GM19438 (cell line): ENCODE data around the gene CA4.
"Not testable (repeated sequence)": the region's sequence is repeated elsewhere in the genome, so short reads cannot be mapped to it uniquely, and the experiment has no call there.

Source experiments
- ATAC-seq: cut with Tn5 transposase; IDR thresholded peaks from one replicate; pipeline ENCODE4 v1.9.1; 2021; ENCODE audit warnings: low read depth; ENCODE audit not compliant: unreplicated experiment

The CA4 gene

DNA sequence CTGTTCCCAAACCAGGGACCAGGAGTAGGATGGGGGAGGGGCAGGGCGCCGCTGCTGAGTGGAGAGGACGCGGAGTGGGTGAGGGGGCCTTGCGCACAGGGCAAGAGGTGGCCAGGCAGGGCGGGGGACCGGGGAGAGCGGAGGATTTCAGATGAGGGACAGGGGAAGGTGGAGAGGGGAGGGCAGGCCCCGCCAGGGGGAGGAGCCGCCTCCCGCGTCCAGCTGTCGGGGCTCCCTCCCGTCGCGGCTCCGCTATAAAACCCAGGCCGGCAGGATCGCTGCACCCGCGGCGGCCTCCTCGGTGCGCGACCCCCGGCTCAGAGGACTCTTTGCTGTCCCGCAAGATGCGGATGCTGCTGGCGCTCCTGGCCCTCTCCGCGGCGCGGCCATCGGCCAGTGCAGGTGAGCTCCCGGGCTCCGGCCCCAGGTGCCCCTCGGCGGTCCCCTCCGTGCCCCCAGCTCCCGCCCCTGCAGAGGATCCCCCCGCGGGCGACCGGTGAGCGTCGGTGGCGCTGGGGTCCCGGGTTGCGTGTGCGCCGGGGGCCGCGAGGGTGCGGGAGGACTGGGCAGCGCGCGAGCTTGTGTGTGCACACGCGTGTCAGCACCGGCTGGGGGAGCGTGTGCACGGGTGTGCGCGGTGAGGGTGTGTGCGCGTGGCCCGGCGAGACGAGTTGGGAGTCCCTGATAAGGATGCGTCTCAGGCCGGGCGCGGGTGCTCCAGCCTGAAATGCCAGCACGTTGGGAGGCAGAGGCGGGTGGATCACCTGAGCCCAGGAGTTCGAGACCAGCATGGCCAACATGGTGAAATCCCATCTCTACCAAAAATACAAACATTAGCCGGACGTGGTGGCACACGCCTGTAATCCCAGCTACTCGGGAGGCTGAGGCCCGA is at the start of gene CA4:
TSS of gene CA4 (plus strand) at position 283 of the 892 bp plus-strand sequence. CDS start at position 345, 62 bp downstream.
- no peak for ATAC-seq

DNA sequence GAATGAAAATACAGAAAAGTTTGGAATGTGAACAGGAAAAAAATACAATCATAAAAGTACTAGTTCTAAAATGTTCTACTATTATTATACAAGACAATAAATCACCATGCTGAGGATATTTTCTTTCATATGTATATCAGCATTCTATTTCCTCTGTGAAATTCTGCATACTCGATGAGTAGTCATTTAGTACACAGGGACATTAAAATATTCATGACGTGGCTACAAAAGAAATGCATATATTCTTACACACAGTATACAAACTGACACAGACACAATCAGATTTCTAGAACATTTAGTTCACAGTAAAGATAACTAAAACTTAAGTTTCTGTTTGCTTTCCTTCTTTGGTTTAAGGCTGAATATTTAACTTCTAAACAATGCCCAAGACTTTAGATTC is 49.2 kb upstream of the CA4 start:
- not testable (repeated sequence) for ATAC-seq

DNA sequence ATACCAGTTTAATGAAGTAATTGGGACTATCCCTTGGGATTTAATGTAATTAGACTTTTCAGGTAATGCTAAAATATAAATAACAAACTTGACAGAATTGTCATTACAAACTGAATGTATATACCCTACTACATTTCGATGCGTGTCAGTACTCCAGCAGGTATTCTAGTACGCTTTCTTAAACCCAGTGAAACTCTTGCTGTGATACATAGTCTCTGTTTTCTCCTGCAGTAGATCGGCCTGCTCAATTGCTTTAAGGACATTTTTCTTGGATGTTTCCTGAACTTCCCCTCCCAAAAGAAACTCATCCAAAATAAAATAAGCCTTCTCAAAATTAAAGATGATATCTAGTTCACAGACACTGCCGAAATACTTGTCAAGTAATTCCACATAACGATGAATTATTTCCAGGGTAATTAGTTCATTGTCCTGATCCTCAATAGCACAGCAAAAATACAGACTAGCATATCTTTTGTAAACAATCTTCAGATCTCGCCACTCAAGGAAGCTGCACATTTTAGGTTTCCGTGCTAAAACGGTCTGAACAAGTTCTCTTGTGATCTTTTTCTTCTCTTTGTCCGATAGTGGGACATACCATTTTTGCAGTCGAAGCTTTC is 47.6 kb upstream of the CA4 start:
- peak; percentile 29 for ATAC-seq

DNA sequence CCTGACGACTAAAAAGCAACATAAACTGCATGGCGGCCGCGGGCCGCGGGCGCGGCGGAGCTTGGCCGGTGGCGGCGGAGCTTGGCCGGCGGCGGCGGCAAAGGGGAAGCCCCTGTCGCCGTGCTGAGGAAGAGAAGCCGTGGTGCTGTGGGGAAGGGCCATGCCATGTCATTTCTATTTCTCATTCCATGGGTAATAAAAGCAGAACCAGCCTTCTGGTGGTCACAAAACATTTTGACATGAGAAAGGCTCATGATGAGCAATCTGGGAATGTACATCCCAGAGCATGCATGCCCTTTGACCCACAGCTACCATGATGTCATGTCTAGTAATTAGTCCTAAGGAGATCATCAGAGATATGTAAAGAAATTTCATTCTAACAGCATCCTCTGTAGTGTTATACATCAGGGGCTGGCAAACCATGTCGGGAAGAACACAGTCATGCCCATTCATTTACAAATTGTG is 47.1 kb upstream of the CA4 start:
- peak; percentile 74 for ATAC-seq

DNA sequence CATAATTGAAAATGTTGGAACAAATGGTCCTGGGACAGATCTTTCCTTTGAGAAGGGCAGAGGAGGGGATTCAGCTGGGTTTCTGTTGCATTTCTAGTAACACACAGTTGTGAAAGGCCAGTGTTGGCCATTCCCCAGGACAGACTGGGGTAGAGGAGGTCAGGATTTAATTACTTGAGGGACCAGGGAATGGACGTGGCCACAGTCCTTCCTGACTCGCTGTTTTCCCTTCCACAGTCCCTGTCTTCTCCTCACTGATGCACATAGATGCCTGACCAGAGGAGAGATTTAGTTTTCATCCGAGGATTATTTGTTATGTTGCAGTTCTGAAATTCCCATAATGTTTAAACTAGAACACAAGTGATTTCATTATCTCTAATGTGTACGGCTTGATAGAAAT is 45.8 kb upstream of the CA4 start:
- no peak for ATAC-seq

DNA sequence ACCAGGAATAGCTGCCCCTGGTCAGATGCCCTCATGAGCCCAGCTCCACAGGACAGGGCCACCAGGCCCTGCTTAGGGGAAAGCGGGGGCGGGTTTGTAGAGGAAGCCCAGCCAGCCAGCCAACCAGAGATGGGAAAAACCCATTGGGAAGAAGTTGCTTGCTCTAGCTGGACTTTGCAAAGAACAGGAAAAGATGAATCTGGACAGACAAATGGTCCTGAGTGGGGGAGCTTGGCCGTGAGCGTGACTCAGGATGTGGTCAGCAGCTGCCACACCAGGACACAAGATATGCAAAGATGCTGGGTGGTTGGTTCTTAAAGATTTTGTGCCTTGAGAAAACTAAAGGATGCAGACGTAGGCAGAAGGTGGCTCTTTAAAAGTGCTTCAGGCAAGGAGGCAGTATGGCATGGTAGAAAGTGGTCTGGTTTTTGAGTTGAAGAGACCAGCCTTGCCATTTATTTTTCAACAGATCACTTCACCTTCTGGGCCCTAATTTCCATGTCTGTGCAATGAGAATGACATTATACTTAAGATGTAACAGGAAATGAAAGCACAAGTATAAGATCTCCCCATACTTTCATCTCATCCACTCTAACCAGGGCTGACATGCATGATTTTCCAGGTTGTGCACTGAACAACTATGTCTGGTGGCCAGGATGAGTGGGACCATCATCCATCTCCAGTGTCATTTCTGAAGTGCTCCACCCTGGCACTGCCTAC is 43.3 kb upstream of the CA4 start:
- ATAC-seq = no peak

DNA sequence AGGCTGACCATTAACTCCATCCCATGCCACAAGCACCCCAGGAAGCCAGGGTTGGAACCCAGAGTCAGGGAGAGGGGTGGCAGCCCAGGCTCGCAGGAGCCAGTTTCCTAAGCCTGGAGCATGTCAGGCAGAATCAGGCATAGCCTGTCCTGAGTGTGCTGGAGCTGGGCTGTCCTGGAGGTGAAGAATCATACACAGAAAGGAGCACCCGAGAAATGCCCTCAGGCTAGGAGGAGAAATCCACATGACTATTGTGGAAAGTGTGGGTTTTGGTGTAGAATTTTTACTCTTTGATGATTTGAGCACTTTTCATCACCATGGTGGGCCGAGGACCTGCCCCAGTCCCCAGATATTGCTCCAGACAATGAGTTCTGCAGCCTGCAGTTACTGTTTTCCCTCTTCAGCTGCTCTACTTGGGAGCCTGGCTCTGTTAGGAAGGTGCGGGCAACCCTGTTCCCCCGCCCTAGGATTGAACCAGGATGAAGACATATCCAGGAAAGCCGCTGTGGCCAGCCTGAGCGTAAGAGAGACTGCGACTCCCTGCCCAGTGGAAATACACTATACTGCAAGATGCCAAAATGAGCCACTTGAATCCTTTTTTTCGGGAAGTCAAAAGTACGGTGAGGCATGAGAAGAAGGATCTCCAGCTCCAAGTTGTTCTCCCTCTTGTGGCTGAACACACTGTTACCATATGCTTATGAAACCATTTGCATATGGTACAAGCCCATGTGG is 42.1 kb upstream of the CA4 start:
- no peak for ATAC-seq

DNA sequence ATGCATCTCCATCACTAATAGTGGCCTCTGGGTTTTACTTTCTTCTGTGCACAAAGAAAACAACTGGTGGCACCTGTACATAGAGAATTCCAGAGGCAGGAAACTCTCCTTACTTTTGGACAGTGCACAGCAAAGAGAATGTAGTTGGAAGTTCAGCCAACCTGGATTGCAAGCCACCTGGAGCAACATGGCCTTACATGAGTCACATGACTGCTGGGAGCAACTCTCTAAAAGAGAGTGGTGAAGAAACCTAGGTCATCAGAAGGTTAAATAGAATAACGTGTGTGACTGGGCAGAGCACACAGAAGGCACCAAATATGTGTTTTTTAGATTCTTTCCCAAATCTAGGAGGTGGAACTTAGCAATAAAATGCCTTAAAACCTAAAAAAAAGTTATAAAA is 41.5 kb upstream of the CA4 start:
- ATAC-seq = not testable (repeated sequence)

DNA sequence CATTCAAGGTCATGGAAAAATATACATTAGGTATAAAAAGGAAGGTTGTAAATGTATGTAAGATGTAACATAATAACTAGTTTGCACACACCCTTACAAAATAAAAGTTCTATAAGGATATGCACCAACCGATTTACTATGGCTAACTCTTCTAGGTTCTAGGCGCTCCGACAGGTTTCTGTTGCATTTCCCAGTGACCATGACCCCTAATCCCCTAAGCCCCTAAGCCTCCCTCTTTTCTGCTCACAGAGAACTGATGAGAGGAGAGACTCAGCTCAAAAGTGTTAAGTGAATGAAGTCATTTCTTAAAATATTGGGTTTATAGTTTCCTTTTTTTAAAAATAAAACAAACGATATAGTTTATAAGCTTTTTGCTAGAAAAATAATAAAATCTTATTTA is 41.1 kb upstream of the CA4 start:
- ATAC-seq = no peak

DNA sequence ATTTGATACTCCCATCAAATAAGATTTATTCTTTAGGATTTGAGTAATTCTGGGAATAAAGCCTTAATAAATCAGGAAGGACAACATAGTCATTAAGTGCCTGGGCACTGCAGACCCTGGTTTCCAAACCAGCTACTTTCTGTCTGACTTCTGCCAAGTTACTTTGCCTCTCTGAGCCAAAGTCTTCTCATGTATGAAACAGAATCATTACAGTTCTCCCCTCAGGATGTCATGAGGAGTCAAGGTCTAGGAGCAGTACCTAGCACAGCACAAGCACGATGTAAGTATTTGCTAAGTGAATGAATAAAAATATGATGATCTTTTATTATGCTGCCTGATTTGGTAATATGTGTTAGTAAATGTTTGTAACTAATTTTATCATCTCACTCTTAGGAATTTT is 40.6 kb upstream of the CA4 start:
- no peak for ATAC-seq

DNA sequence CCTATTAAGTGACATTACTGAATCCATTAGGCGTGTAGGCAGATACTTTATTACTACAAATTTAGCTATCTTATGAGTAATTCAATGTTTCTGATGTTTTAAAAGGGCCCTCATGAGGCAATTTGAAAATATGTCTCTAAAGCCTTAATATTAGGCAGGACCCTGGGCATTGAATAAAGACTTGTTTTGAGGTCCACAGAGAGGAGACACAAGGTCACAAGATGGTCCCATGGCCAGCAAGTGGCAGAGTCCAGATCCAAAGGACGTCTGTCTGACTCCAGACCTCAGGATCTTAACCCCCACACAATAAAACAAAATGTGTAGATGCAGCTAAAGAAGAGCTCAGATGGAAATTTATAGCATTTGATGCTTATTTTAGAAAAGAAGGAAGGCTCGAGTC is 39.2 kb upstream of the CA4 start:
- no peak for ATAC-seq

DNA sequence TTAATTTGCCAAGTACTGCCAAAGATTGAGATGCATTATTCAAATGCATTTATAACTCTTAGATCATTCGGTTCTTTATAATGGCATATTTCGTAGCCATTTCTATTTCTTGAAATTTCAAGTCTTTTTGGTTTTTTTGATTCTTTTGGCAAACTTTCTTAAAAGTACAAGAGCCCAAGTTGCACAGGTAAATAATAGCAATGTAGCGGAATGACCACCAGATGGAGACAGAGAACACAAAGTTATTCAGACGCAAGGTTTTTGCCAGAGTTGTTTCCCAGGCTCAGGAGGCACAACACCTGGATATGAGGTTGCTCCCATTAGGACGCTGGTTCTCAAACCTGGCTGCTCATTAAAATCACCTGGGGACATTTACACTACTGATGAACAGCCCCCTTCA is 38.1 kb upstream of the CA4 start:
- ATAC-seq = not testable (repeated sequence)

DNA sequence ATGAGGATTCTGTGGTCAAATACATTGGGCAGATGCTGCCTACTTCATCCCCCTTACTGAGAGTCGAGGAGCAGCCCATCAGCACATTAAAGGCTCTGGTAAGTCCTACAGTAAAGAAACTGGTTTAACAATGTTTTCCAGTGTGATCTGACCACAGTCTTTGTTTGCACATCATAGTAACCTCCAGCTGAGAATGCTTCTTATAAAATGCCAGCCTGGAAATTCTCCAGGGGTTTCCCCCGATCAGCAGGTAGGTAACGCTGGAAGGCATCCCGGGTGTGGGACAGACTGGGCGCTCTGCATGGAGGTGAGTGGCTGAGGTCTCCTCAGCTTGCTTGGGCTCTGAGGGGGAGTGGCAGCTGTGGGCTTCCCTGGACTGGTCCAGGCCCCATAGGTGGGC is 34.4 kb upstream of the CA4 start:
- not testable (repeated sequence) for ATAC-seq

DNA sequence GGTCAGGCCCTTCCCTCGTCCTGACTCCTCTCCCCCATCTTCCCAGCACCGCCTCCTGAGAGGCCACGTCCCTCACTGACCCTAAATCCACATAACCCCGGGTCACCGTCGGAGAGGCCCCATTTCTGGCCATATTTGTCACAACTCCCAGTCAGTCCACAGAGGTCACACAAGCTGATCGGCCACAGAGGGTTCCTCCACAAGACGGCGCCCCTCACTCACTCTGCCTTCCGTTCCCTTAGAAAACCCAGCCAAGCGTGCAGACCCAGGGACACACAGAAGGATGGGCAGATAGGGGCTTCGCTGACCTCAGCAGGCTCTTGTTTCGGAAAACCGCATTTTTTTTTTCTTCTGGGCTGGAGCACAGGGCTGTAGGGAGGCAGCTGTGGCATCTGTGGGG is 33.6 kb upstream of the CA4 start:
- not testable (repeated sequence) for ATAC-seq

DNA sequence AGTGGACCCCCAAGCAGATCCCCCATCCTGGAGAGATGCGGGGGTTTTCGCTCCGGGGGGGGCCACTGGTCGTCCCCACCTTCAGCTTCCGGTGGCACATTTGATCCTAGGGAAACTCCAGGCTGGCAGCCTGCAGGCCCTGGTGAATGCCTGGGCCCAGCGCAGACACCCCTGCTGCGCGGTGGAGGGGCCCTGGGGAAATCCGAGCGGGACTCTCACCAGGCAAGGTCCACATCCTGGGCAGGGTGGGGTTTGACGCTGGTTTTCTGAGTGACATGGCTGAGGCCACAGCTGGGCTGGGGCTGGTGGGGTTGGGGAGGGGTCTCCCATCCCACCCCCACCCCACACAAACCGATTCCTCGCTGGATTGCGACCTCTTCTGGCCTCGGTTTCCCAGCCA is 30.6 kb upstream of the CA4 start:
- ATAC-seq = not testable (repeated sequence)

DNA sequence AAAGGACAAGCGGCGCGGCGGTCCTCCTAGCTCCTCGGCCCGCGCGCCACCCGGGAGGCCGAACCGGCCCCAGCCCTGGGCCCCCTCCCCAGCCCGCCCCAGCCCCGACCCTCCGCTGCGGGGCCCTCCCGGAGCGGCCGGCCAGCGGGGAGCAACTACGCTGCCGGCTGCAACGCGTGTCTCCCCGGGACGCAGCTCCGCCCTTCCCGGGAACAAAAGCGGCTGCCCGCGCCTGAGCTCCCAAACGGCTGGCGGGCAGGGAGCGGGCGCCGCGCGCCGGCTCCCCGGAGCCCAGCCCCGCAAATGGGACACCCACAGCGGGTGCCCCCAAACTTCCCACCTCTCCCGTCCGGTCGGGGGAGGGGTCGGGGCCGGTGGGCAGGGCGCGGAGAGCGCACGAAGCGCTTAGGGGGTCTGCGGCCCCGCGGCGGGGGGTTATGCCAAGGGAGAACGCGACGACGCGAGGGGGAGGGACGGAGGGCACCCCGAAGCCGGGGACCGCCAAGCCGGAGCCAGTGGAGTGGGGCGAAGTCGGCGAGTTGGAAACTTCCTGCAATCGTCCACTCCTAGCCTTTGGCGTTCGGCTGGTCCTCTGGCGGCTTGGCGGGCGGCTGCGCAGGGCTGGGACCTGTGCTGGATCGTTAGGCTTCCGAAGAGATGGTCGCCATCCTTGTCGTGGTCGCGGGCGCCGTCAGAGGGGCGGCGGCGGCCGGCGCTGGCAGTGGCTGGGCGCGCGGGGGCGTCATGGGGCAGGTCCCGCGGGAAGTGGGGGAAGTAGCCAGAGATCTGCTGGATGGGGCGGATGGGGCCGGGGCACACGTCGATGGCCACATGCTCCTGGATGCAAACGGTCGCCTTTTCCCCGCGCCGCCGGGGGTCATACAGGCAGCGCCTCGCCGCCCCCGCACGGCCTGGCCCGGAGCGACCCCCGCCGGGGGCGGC is 29.7 kb upstream of the CA4 start:
- not testable (repeated sequence) for ATAC-seq

DNA sequence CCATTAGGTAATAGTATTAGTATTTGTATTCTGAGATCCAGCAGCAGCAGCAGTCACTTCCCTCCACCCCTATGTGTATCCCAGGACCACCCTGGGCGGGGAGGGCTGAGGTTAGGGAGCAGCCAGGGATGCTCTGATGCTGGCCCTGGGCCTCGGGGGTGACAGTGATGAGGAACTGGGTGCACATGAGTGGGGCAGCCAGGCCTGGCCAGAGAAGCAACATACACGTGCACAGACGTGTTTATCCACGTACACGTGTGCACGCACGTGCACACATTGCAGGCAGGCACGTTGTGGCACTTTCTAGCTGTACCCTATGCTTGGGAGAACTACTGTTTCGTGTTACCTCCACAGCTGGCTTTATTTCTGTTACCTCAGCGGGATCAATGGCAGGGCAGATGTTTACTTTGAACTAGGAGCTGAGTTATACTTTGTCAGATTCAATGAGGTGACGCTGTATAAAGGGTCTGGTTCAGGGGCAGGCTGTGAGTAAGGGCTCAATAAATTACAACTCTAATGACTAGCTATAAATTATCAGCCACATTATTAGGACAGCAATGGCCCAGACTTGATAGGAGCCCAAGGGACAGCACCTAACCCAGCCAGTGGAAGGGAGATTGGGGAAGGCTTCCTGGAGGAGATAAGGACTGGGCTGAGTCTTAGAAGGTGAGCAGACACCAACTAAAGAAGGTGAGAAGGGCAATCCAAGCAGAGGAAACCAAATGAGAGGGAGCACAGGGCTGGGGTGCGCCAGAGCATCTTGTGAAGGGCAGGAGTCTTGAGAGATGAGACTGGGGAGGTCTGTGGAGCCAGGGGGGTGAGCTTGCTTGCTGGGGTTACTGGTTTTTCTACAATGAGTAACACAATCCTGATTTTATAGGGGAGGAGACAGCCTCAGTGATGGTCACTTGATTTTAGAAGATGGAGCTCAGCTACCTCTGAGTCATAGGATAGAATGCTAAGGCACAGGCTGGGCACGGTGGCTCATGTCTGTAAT is 22.4 kb upstream of the CA4 start:
- no peak for ATAC-seq

DNA sequence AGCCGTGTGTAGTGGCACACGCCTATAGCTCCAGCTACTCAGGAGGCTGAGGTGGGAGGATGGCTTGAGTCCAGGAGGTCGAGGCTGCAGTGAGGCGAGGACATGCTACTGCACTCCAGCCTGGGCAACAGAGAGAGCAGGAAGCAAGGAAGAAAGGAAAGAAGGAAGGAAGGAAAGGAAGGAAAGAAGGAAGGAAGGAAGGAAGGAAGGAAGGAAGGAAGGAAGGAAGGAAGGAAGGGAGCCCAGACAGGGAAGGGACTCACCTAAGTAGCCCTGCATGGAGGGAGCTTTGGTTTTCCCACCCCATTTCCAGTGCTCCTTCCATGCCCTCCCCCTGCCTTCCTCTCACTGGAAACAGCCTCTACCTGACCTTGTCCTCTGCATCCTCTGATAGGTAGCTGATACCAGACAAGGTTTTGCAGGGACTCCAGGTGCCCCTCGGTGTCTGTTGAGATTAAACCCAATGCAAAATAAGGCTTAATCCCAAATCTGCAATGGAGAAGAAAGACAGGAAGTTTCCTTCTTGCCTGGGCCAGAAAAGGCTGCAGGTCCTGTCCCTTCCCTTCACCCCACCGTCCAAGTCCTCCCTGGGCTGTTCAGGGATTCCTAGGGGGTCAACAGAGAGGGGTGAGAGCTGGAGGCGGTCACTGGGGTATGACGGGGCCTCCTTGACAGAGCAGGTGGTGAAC is 21.5 kb upstream of the CA4 start:
- no peak for ATAC-seq
